Activated CD8-positive, alpha-beta T cell treated with anti-CD3 and anti-CD28 coated beads, Interleukin-2, amount 10 ng/mL, durations not matched to agents 7 days and 5 days (primary cell): ENCODE data around the gene SLC6A13. TPM values are rescaled to one million over a fixed set of nuclear protein-coding genes. Genes with fewer than 3 reads are reported as not detected.
A peak's percentile ranks its signal among the peaks of the same experiment; 100 is the strongest.
"Not testable (repeated sequence)": the region's sequence is repeated elsewhere in the genome, so short reads cannot be mapped to it uniquely, and the experiment has no call there.

Experiments
- ATAC-seq: fragments of 150-1000 bp; cut with Tn5 transposase; one replicate; pipeline ENCODE4 v1.10.0; 2021; ENCODE audit warnings: moderate library complexity
- CTCF ChIA-PET: fragments of 350-600 bp; sonication (Branson Sonifier 250); formaldehyde crosslinking; loops from one replicate; lab custom pipeline; 2021; ENCODE audit warnings: antibody characterized with exemption; lab: Charles Lee
- POLR2A ChIA-PET: fragments of 350-600 bp; sonication (Branson Sonifier 250); formaldehyde crosslinking; loops from one replicate; lab custom pipeline; 2021; ENCODE audit warnings: antibody characterized with exemption; lab: Charles Lee
- DNase-seq: peaks from one replicate; pipeline ENCODE4 v3.0.0-alpha.2; 2020
- H3K27ac Mint-ChIP-seq: one replicate; pipeline ENCODE4 v1.8.0; 2021; ENCODE audit warnings: mild to moderate bottlenecking, mixed read lengths
- H3K27me3 Mint-ChIP-seq: one replicate; pipeline ENCODE4 v1.8.0; 2021; ENCODE audit warnings: low read depth, mixed read lengths
- H3K36me3 Mint-ChIP-seq: one replicate; pipeline ENCODE4 v1.8.0; 2021; ENCODE audit warnings: low read depth, mixed read lengths
- H3K4me1 Mint-ChIP-seq: one replicate; pipeline ENCODE4 v1.8.0; 2021; ENCODE audit warnings: low read depth, mixed read lengths
- H3K4me3 Mint-ChIP-seq: one replicate; pipeline ENCODE4 v1.8.0; 2021; ENCODE audit warnings: mild to moderate bottlenecking, mixed read lengths
- H3K9me3 Mint-ChIP-seq: one replicate; pipeline ENCODE4 v1.8.0; 2022; ENCODE audit warnings: mixed read lengths; ENCODE audit not compliant: insufficient read depth
- total RNA-seq, 2 experiments: library from RNA; stranded (reverse); gene quantifications; one replicate each; pipeline ENCODE4 v1.2.3, GENCODE V29; 2021

Gene SLC6A13
- total RNA-seq, 2 experiments from 2014 or later = 0.26 TPM; not detected in 1

DNA sequence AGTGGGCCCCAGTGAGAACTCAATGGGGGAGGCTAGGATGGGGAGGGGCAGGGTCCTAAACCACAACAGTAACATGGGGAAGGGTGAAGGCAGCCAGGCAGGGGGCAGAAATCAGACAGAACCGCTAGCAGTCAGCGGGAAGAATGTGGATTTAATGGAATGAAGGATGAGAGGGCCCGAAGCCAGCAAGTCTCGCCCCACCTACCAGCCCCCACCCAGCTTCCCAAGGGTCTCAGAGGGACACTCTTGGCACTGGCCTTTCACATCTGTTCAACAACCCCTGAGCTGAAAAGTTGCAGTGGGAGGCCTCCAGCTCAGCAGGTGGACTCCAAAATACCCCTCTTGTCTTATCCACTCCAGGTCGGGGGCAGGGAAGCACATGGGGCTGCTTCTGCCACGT lies 42.1 kb downstream of the SLC6A13 start:
- ChIA-PET POLR2A (interaction anchor here (1.2 kb wide), 1 partner anchor 17 kb away, joined by 4 read pairs; no protein-coding TSS in a partner anchor), CTCF (interaction anchor here (0.9 to 1.7 kb wide), 18 partner anchors 9 to 222 kb away, joined by 3 to 10 read pairs (median 3); no protein-coding TSS in a partner anchor)
- no peak for ATAC-seq

DNA sequence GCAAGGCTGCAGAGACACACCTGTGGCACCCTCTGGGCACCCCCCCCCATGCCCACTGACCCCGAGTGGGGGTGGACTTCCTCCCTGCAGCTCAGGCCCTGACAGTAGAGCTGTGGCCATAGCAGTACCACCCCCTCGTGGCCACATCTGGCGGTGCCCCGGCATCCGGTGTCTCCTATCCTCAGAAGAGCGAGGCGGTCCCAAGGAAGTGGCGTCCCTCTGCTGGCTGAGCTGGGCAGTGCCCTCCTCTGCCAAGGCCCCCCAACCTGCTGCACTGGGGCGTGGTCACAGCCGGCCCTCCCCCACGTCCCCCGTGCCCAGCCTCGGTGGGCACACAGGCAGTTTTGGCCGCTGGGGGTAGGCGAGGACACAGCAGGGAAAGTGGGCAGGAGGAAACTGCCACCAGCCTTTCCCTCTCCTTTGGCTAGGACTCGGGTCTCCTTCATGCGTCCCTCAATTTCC lies 42.7 kb downstream of the SLC6A13 start:
- DNase-seq (peak; percentile 89), ATAC-seq (peak; percentile 96)
- ChIA-PET POLR2A (interaction anchor here (1.2 kb wide), 1 partner anchor 18 kb away, joined by 4 read pairs; no protein-coding TSS in a partner anchor), CTCF (interaction anchor here (0.7 to 1.7 kb wide), 22 partner anchors 9 to 223 kb away, joined by 3 to 10 read pairs (median 3); no protein-coding TSS in a partner anchor)
- Mint-ChIP-seq H3K4me3 (no peak overlapping the region), H3K4me1 (peaks cover 5% of the 10 kb centered on the region), H3K27me3 (peaks cover 3% of the 10 kb centered on the region), H3K36me3 (no peaks in the 10 kb centered on the region), H3K9me3 (no peaks in the 10 kb centered on the region), H3K27ac (no peak overlapping the region)

More for the DNA sequence above, 42.1 kb downstream of the SLC6A13 start:
- no peak overlapping the region for H3K4me3 Mint-ChIP-seq
- peaks cover 3% of the 10 kb centered on the region for H3K27me3 Mint-ChIP-seq
- no peaks in the 10 kb centered on the region for H3K9me3 Mint-ChIP-seq
- no peak for DNase-seq
- H3K27ac Mint-ChIP-seq = no peak overlapping the region
- H3K36me3 Mint-ChIP-seq = no peaks in the 10 kb centered on the region
- peaks cover 5% of the 10 kb centered on the region for H3K4me1 Mint-ChIP-seq

DNA sequence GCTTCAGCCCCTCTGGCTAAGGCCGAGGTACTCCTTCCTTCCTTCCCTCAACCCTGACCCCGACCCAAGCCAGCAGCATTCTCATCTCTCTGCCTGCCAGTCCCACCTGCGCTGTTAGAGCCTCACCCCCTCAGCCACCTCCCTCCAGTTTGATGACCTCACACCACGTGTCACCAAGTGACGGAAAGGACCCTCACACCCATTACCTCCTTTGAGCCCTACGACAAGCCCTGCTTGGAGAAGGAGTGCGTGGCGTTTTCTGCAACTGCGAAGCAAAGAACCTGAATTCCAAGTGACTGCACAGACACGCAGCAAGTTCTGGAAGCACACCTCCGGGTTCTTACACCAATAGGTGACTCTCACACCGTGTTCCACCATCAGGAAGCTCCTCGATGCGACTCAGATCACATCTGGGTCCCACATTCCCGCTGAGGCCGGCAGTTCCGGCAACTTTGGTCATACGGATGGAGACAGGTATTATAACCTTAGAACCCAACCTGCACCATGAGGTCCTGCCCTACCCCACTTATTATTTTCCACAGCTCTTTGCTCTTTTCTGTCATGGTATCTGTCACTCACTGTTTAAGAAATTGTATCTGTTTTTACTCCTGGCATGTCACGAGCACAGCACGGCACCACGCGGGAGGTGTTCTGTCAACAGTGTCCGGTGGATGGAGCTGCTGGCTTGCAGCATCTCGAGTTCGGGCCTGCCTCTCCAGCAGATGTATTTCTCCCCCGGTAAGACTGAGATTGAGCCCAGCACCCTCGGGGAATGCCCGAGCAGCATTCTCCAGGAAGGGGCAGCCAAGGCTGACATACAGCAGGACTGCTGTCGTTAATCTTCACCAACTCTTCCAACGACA lies 43.7 kb downstream of the SLC6A13 start:
- ATAC-seq = no peak
- ChIA-PET POLR2A (interaction anchor here (1.2 kb wide), 1 partner anchor 19 kb away, joined by 4 read pairs; no protein-coding TSS in a partner anchor), CTCF (interaction anchor here (0.7 to 1.7 kb wide), 18 partner anchors 8 to 224 kb away, joined by 3 to 10 read pairs (median 3); no protein-coding TSS in a partner anchor)
- Mint-ChIP-seq H3K27ac (no peak overlapping the region), H3K9me3 (no peaks in the 10 kb centered on the region), H3K4me1 (peaks cover 5% of the 10 kb centered on the region), H3K4me3 (no peak overlapping the region), H3K27me3 (peaks cover 5% of the 10 kb centered on the region), H3K36me3 (no peaks in the 10 kb centered on the region)
- no peak for DNase-seq

DNA sequence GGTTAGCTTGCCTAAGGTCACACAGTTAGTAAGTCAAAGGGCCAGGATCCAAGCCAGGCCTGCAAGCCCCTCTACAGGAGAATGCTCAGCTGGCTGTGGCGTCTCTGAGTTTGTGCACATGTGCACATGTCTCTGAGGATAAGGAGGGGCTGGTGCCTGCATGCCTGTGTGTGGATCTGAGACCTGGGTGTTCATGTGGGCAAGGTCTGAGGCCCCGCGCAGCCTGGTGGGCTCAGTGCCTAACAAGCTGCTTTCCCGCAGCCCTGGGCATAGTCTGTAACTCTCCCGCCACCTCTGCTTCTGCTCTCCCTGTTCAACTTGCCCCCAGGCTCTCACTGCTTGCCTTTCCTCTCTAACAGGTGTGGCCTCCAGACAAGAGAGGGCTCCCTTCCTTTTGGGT lies 44.4 kb downstream of the SLC6A13 start:
- no peaks in the 10 kb centered on the region for H3K9me3 Mint-ChIP-seq
- CTCF ChIA-PET = no interaction called here
- peaks cover 5% of the 10 kb centered on the region for H3K4me1 Mint-ChIP-seq
- DNase-seq (no peak), ATAC-seq (no peak)
- H3K27ac Mint-ChIP-seq = no peak overlapping the region
- no peak overlapping the region for H3K4me3 Mint-ChIP-seq
- H3K36me3 Mint-ChIP-seq = no peaks in the 10 kb centered on the region
- POLR2A ChIA-PET = no interaction called here
- peaks cover 7% of the 10 kb centered on the region for H3K27me3 Mint-ChIP-seq

DNA sequence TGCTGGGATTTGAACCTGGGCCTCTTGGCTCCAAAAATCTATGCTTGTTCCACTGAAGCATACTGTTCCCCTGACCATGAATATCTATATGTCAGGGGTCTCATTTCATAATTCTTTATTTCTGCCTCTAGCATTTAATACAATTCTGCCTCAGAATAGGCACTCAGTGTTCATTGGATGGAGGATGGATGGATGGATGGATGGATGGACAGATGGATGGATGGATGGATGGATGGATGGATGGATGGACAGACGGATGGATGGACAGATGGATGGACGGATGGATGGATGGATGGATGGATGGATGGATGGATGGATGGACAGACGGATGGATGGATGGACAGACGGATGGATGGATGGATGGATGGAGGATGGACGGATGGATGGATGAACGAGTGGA lies 45.6 kb downstream of the SLC6A13 start:
- CTCF ChIA-PET, H3K27ac Mint-ChIP-seq: not testable (repeated sequence)

DNA sequence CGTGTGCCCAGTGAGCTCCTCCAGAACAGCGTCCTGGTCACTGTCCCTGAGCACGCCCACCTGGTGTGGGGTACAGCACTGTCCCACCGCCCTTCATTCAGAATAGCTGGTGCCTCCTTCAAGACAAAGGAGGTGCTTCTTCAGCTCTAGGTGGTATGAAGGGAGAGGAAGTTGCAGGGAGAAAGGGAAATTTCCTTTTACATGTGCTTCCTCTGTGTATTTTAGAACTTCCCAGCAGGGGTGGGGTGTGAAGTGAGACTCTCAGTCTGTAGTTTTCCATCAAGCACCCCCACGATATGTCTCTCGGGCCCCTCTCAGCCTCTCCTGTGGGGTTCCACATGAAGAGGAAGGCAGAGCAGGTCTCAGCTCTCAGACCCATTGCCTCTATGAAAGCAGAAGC lies 47.5 kb downstream of the SLC6A13 start:
- CTCF ChIA-PET = interaction anchor here (1.6 kb wide), 1 partner anchor 26 kb away, joined by 6 read pairs; no protein-coding TSS in a partner anchor
- ATAC-seq = no peak
- Mint-ChIP-seq H3K27ac (no peak overlapping the region), H3K4me3 (no peak overlapping the region), H3K4me1 (peaks cover 5% of the 10 kb centered on the region), H3K36me3 (no peaks in the 10 kb centered on the region), H3K27me3 (peaks cover 12% of the 10 kb centered on the region), H3K9me3 (no peaks in the 10 kb centered on the region)
- no peak for DNase-seq
- POLR2A ChIA-PET = no interaction called here

More for the DNA sequence above, 45.6 kb downstream of the SLC6A13 start:
- H3K4me1 Mint-ChIP-seq, H3K9me3 Mint-ChIP-seq, ATAC-seq, DNase-seq, POLR2A ChIA-PET, H3K36me3 Mint-ChIP-seq, H3K4me3 Mint-ChIP-seq: not testable (repeated sequence)
- H3K27me3 Mint-ChIP-seq = peaks cover 12% of the 10 kb centered on the region

DNA sequence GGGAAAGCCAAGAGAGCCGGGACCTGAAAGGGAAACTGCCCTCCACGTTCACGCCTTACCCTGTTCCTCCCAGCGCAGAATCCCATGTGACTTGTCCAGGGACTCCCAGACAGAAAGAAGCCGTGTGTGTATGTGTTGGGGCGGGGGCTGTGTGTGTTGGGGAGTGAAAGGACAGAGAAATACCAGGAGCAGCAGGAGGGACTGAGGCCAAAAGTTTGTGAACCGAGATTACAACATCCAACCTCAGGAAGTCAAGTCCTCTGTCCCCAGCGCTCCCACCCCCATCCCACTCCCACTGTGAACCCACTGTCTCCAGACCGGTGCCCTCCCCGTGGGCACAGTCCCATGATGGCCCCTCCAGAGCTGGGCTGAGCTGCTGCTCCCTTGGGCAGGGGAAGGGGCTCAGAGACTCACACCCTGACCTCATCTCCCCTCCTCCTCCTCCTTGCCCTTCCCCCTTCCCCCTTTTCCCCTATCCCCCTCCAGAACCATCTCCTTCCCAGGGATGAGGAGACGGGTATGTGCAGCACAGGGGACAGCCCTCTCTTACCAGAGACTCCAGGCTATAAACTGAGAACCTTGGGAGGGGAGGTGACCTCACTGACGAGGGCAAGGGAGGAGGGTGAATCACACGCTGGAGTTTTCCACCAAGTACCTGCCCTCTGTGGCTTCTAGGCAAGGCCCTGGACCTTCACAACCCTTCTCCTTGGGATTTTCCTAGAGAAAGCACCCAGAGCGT lies 48.5 kb downstream of the SLC6A13 start, which contains the start of gene SLC6A12:
Gene SLC6A12, minus strand, starts transcription at position 155 of the 739 bp plus-strand sequence. CDS start 4,171 bp downstream, outside the sequence.
- ATAC-seq = no peak
- ChIA-PET POLR2A (no interaction called here), CTCF (interaction anchor here (1.6 kb wide), 1 partner anchor 25 kb away, joined by 6 read pairs; no protein-coding TSS in a partner anchor)
- Mint-ChIP-seq H3K4me1 (no peaks in the 10 kb centered on the region), H3K27me3 (peaks cover 12% of the 10 kb centered on the region), H3K4me3 (no peak within 1 kb of the TSS), H3K9me3 (no peaks in the 10 kb centered on the region), H3K36me3 (no peaks in the 10 kb centered on the region), H3K27ac (no peak within 1 kb of the TSS)
- DNase-seq = no peak

DNA sequence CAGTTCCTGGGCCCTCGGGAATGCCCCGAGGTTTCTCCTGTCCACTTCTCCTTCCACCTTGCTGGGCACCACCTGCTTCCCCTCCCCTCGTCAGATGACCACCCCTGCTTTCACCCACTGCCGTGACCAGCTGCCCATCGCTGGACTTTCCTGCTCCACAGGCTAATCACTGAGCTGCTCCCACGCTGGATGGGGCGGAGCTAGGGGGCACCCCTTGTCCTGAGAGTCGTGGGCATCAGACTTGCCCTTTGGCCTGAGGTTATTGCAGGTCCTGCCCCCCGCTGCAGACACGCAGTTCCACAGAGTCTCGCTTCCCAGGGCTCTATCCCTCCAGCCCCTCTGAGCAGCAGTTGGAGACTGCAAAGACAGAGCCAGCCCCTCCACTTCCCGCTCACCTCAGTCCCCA lies 49.1 kb downstream of the SLC6A13 start:
- ATAC-seq = no peak
- no peaks in the 10 kb centered on the region for H3K36me3 Mint-ChIP-seq
- CTCF ChIA-PET = interaction anchor here (1.0 kb wide), 1 partner anchor 8 kb away, joined by 3 read pairs; no protein-coding TSS in a partner anchor
- POLR2A ChIA-PET = no interaction called here
- peaks cover 12% of the 10 kb centered on the region for H3K27me3 Mint-ChIP-seq
- no peak for DNase-seq
- no peaks in the 10 kb centered on the region for H3K9me3 Mint-ChIP-seq
- H3K4me3 Mint-ChIP-seq = no peak overlapping the region
- H3K4me1 Mint-ChIP-seq = no peaks in the 10 kb centered on the region
- no peak overlapping the region for H3K27ac Mint-ChIP-seq

DNA sequence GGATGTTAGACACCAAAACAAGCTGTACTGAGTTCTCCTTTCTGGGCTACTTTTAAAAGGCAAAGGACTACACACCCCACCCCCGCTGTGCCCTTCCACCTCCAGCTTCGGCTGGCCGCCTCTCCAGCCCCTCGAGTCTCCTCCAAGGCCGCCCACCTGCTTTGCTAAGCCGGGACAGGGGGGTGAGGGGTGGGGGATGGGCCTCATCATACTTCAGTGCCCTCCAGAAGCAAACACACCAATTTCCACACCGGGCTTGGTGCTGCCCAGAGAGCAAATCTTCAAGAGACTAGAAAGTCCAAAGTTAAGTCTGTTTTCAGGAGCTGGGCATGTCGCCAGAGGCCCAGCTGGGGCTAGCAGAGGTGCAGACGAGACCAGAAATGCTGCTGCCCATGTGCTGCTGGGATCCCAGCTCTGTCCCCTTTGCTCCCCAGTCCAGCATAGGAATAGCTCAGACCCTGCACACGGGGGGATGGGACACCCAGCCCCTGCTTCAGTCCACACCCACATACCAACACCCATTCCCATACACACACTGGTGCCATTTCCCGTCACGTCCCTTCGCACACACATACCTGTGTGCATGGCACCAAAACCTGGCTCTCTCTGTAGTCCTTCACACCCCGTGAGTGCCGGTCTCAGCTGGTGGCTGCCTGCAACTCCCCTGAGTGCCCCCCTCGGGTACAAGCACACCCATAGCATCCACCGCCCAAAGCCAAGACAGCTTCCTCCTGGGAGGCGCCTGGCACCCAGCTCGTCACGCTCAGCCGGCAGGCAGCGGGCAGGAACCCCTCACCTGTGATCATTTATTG lies 49.7 kb downstream of the SLC6A13 start:
- Mint-ChIP-seq H3K27ac (no peak overlapping the region), H3K9me3 (no peaks in the 10 kb centered on the region), H3K27me3 (peaks cover 12% of the 10 kb centered on the region), H3K4me3 (no peak overlapping the region), H3K36me3 (no peaks in the 10 kb centered on the region), H3K4me1 (no peaks in the 10 kb centered on the region)
- POLR2A ChIA-PET = no interaction called here
- CTCF ChIA-PET = interaction anchor here (1.0 kb wide), 1 partner anchor 9 kb away, joined by 3 read pairs; no protein-coding TSS in a partner anchor
- ATAC-seq = no peak
- no peak for DNase-seq

DNA sequence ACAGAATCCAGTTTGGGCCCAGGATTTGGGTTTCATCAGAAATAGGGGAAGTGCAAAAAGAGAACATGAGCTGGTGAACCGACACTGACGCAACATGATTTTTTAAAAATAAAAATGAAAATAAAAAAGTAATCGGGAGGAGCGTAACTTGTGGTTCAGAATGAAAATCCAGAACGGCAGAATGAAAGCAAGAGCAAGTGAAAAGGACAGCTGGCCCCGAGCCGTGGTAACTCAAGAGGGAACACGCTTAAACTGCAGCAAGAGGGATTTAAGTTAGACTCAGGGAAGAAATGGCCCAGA lies 50.3 kb downstream of the SLC6A13 start:
- Mint-ChIP-seq H3K27ac (no peak overlapping the region), H3K4me3 (no peak overlapping the region), H3K36me3 (no peaks in the 10 kb centered on the region), H3K27me3 (peaks cover 12% of the 10 kb centered on the region), H3K9me3 (no peaks in the 10 kb centered on the region), H3K4me1 (no peaks in the 10 kb centered on the region)
- ATAC-seq (no peak), DNase-seq (no peak)
- ChIA-PET CTCF (interaction anchor here (1.0 to 2.4 kb wide), 2 partner anchors 8 to 10 kb away, joined by 3 to 6 read pairs; no protein-coding TSS in a partner anchor), POLR2A (no interaction called here)
